Mesenchymal stem cell (in vitro differentiated cells and primary cell): Measurements from ENCODE around the gene SYTL3.

Experiments used
- DNase-seq: peaks from one replicate; pipeline ENCODE4 v3.0.0-alpha.2; 2013
- H2AFZ ChIP-seq: one replicate; pipeline ENCODE4 v1.6.1; 2013; ENCODE audit warnings: low read depth, mild to moderate bottlenecking, control low read depth, inconsistent platforms, low read length, moderate library complexity
- H2AK5ac ChIP-seq: 2 replicates; pipeline ENCODE4 v1.6.1; 2013; ENCODE audit warnings: low read length, moderate library complexity, mild to moderate bottlenecking, inconsistent platforms; ENCODE audit not compliant: severe bottlenecking
- H2BK120ac ChIP-seq: one replicate; pipeline ENCODE4 v1.6.1; 2013; ENCODE audit warnings: low read depth, mild to moderate bottlenecking, inconsistent platforms, low read length, moderate library complexity
- H2BK12ac ChIP-seq, 2 experiments: one replicate each; pipeline ENCODE4 v1.6.1; 2013; ENCODE audit warnings: inconsistent platforms in 2 of 2, low read length in 2 of 2, mild to moderate bottlenecking in 2 of 2, moderate library complexity in 2 of 2, control low read depth in 1 of 2
- H2BK15ac ChIP-seq: one replicate; pipeline ENCODE4 v1.6.1; 2013; ENCODE audit warnings: mild to moderate bottlenecking, low read depth, inconsistent platforms; ENCODE audit not compliant: poor library complexity, severe bottlenecking
- H2BK5ac ChIP-seq: 2 replicates; pipeline ENCODE4 v1.6.1; 2013; ENCODE audit warnings: low read depth, mild to moderate bottlenecking, low read length, control low read depth, inconsistent platforms; ENCODE audit not compliant: poor library complexity, severe bottlenecking
- H3K14ac ChIP-seq, 2 experiments: one replicate each; pipeline ENCODE4 v1.6.1; 2013; ENCODE audit warnings: inconsistent platforms in 2 of 2, low read length in 2 of 2, control low read depth in 1 of 2, mild to moderate bottlenecking in 1 of 2, moderate library complexity in 1 of 2
- H3K18ac ChIP-seq, 2 experiments: one replicate each; pipeline ENCODE4 v1.6.1; 2013; ENCODE audit warnings: inconsistent platforms in 2 of 2, low read length in 2 of 2, control low read depth in 1 of 2, low read depth in 1 of 2, mild to moderate bottlenecking in 1 of 2
- H3K23ac ChIP-seq, 2 experiments: one replicate each; pipeline ENCODE4 v1.6.1; 2013; ENCODE audit warnings: inconsistent platforms in 2 of 2, low read length in 2 of 2, mild to moderate bottlenecking in 2 of 2, moderate library complexity in 2 of 2, control low read depth in 1 of 2
- H3K27ac ChIP-seq: 2 replicates; pipeline ENCODE4 v1.5.1; 2013; ENCODE audit warnings: mild to moderate bottlenecking, moderate library complexity, low read length, control low read depth, inconsistent platforms; ENCODE audit not compliant: poor library complexity, severe bottlenecking
- H3K27me3 ChIP-seq, 2 experiments: 2 replicates each; pipeline versions ENCODE4 v1.6.1 to v1.7.0; 2013; ENCODE audit warnings: low read length in 2 of 2, mild to moderate bottlenecking in 2 of 2, moderate library complexity in 2 of 2, control low read depth in 1 of 2, inconsistent platforms in 1 of 2; ENCODE audit not compliant: control insufficient read depth in 1 of 2, insufficient read depth in 1 of 2
- H3K36me3 ChIP-seq, 2 experiments: 2 replicates each; pipeline versions ENCODE4 v1.6.1 to v1.7.0; 2013; ENCODE audit warnings: low read length in 2 of 2, control low read depth in 1 of 2, inconsistent platforms in 1 of 2, low read depth in 1 of 2, mild to moderate bottlenecking in 1 of 2; ENCODE audit not compliant: insufficient read depth in 2 of 2, control insufficient read depth in 1 of 2
- H3K4ac ChIP-seq, 2 experiments: one replicate each; pipeline ENCODE4 v1.6.1; 2013; ENCODE audit warnings: inconsistent platforms in 2 of 2, low read length in 2 of 2, mild to moderate bottlenecking in 2 of 2, moderate library complexity in 2 of 2, control low read depth in 1 of 2, low read depth in 1 of 2
- H3K4me1 ChIP-seq: 2 replicates; pipeline ENCODE4 v1.6.1; 2013; ENCODE audit warnings: low read depth, low read length, control low read depth; ENCODE audit not compliant: control insufficient read depth, insufficient read depth
- H3K4me2 ChIP-seq: 2 replicates; pipeline ENCODE4 v1.6.1; 2013; ENCODE audit warnings: low read length, mild to moderate bottlenecking, inconsistent platforms; ENCODE audit not compliant: poor library complexity, severe bottlenecking
- H3K4me3 ChIP-seq, 2 experiments: 2 replicates each; pipeline versions ENCODE4 v1.5.1 to v1.7.0; 2013; ENCODE audit warnings: low read length in 2 of 2, mild to moderate bottlenecking in 2 of 2, control low read depth in 1 of 2, low read depth in 1 of 2; ENCODE audit not compliant: insufficient read depth in 1 of 2
- H3K79me1 ChIP-seq: replicated peaks from 2 replicates; pipeline ENCODE4 v1.6.1; 2013; ENCODE audit warnings: mild to moderate bottlenecking, control low read depth, low read length, inconsistent platforms; ENCODE audit not compliant: poor library complexity, severe bottlenecking
- H3K9ac ChIP-seq: 2 replicates; pipeline ENCODE4 v1.7.0; 2013; ENCODE audit warnings: mild to moderate bottlenecking, low read length, moderate library complexity
- H3K9me3 ChIP-seq: 2 replicates; pipeline ENCODE4 v1.7.0; 2013; ENCODE audit warnings: mild to moderate bottlenecking, low read length; ENCODE audit not compliant: control insufficient read depth
- H4K8ac ChIP-seq: one replicate; pipeline ENCODE4 v1.6.1; 2013; ENCODE audit warnings: inconsistent platforms, mild to moderate bottlenecking, low read length, moderate library complexity
- H4K91ac ChIP-seq: one replicate; pipeline ENCODE4 v1.6.1; 2013; ENCODE audit warnings: mild to moderate bottlenecking, low read length, inconsistent platforms
- WGBS: methylation state at CpG from one replicate; pipeline ENCODE4 v1.1.7; 2013; ENCODE audit warnings: mixed read lengths; 5-methylcytosine and 5-hydroxymethylcytosine counted together

Gene SYTL3

DNA sequence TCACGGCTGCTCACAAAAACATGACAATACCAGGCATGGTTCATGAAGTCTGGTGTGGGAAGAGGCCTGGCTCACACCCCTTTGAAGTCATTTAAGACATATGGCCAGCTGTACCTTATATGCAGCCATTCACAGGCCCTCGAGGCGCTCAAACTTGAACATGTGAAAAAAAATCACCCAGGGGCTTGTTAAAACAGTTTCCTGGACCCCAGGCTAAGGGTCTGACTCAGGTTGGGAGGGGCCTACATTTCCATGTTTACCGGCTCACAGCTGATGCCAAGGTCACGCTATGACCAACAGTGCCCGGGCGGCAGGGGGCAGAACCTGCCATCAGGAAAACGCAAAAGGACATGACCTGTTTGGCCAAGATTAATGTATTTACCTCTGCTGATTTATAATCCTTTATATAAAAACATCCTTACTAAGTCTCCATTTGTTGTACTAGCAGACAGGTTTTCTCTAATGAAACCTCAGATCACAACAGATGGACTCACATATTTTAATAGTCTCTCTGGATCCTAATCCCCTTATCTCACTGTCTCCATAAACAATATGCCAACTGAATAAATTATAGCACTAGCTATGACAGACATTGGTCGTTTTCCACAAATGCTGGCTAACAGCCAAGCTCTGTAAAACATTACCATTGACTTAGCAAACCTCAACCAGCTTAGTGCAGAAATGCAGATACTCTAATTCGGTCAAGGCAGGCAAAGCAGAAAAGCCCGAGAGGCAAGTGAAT lies 149.4 kb downstream of the SYTL3 start:
- peaks cover 24% of the 10 kb centered on the region for H3K4me1 ChIP-seq
- no peak overlapping the region for H2AFZ ChIP-seq
- H2BK120ac ChIP-seq = no peak overlapping the region
- H4K91ac ChIP-seq = no peak overlapping the region
- H2AK5ac ChIP-seq = peak overlapping the region; percentile 75
- H2BK15ac ChIP-seq = no peak overlapping the region
- H3K27ac ChIP-seq = peak overlapping the region; percentile 22
- WGBS = 63% methylated on average over 9 of the region's 11 CpGs
- peak overlapping the region in 1 of 2 experiments; percentile 10 for H2BK12ac ChIP-seq
- peak overlapping the region in 1 of 2 experiments; percentile 40 for H3K4ac ChIP-seq
- H3K14ac ChIP-seq = no peak overlapping the region
- peaks cover 3% of the 10 kb centered on the region for H3K79me1 ChIP-seq
- H2BK5ac ChIP-seq = no peak overlapping the region
- H3K4me3 ChIP-seq = no peak overlapping the region
- H4K8ac ChIP-seq = no peak overlapping the region
- peak overlapping the region in 1 of 2 experiments; percentile 4 for H3K18ac ChIP-seq
- H3K36me3 ChIP-seq = peaks cover 0 to 2% of the 10 kb centered on the region in 2 experiments
- H3K4me2 ChIP-seq = no peak overlapping the region
- H3K27me3 ChIP-seq = no peaks in the 10 kb centered on the region
- H3K9me3 ChIP-seq = no peaks in the 10 kb centered on the region
- H3K9ac ChIP-seq = no peak overlapping the region
- H3K23ac ChIP-seq = no peak overlapping the region
- peak; percentile 66 for DNase-seq

DNA sequence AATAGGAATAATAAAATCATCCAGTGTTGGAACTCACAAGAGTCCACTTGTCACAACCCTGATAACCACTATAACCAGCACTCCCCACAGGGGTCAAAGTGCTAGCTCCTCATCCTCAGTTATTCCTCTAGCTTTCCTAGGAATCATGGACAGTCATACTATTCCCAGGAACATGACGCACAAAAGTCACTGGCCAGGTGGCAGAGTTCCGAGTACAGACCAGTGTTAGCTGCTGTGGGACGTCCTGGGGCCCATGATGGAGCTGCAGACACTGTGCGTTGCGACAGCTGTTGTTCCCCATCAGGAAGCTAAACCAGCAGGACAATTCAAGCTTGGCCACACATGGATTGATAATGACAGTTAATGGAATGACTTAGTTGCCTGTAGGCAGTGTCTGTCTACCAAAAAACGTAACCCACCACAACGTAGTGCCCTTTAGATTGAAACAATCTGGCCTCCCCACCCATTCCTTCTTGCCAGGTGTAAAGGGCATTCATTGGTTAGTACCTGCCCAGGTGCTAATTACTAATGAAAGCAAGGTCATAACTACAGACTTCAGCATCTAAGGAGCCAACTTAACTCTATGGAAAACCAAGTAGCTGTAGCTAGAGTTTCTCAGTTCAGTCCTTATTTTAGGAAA lies 151.9 kb downstream of the SYTL3 start:
- Histone ChIP-seq H2AFZ (no peak overlapping the region), H2BK5ac (no peak overlapping the region), H3K4me2 (no peak overlapping the region), H3K4ac (peak overlapping the region in 1 of 2 experiments; percentile 6), H4K91ac (no peak overlapping the region), H2AK5ac (no peak overlapping the region), H3K9ac (no peak overlapping the region), H3K27me3 (no peaks in the 10 kb centered on the region), H3K4me3 (no peak overlapping the region), H3K23ac (no peak overlapping the region), H2BK12ac (peak overlapping the region in 1 of 2 experiments; percentile 49), H3K4me1 (peaks cover 20% of the 10 kb centered on the region), H3K14ac (no peak overlapping the region), H3K18ac (no peak overlapping the region), H3K36me3 (no peaks in the 10 kb centered on the region), H2BK120ac (no peak overlapping the region), H3K79me1 (peaks cover 3% of the 10 kb centered on the region), H3K9me3 (no peaks in the 10 kb centered on the region), H4K8ac (no peak overlapping the region), H2BK15ac (no peak overlapping the region), H3K27ac (no peak overlapping the region)
- DNase-seq = no peak
- WGBS = 94% methylated on average over 7 of the region's 7 CpGs

DNA sequence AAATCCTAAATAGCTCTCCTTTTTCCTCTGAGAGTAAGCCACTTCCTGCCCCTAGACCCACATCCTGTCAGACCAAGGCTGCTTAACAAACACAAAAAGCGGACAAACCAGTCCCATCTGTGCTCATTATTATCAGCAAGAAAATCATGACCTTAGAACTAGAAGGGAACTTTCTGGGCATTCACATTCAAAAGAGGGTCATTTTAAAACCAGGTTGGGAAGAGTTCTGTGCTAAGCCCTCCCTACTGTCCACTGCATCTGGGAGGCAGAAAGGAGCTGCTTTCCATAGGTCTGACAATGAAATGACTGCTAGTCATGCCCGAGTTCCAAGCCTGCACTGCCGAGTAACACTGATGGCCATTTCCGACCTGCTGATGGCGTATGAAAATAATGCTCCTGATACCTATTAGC lies 153.9 kb downstream of the SYTL3 start:
- no peak overlapping the region for H2BK15ac ChIP-seq
- H3K36me3 ChIP-seq = peaks cover 0 to 5% of the 10 kb centered on the region in 2 experiments
- peak overlapping the region; percentile 49 for H3K27ac ChIP-seq
- H3K9ac ChIP-seq = no peak overlapping the region
- H3K23ac ChIP-seq = no peak overlapping the region
- peak overlapping the region; percentile 54 to 88 for H3K18ac ChIP-seq
- no peak overlapping the region for H3K4me2 ChIP-seq
- H2AK5ac ChIP-seq = no peak overlapping the region
- peak overlapping the region; percentile 70 for H4K91ac ChIP-seq
- peak overlapping the region in 1 of 2 experiments; percentile 64 for H3K4ac ChIP-seq
- peak overlapping the region; percentile 91 for H4K8ac ChIP-seq
- no peak overlapping the region for H2BK120ac ChIP-seq
- no peak overlapping the region for H3K4me3 ChIP-seq
- peaks cover 3% of the 10 kb centered on the region for H3K79me1 ChIP-seq
- no peaks in the 10 kb centered on the region for H3K9me3 ChIP-seq
- H3K4me1 ChIP-seq = peaks cover 27% of the 10 kb centered on the region
- H2BK5ac ChIP-seq = no peak overlapping the region
- no peak overlapping the region for H3K14ac ChIP-seq
- peak; percentile 53 for DNase-seq
- H2BK12ac ChIP-seq = peak overlapping the region in 1 of 2 experiments; percentile 49
- WGBS = 42% methylated on average over 3 of the region's 5 CpGs
- H3K27me3 ChIP-seq = no peaks in the 10 kb centered on the region
- no peak overlapping the region for H2AFZ ChIP-seq

DNA sequence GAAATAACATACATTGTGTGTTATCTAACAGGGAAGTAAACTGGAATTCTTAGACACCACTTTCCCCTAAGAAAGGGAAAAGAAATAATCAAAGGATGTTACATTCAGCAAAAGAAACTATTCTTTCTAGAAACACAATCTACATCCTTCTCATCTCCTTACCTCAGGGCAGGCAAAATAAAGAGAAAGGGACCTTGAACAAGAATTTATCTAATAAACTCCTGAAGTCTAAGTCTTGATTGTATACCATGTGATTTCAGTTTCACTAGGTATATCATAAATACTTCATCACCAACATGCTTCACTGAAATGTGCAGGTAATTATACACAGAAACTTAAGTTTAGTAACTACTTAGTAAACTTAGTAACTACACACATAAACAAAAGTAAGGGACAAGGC lies 154.4 kb downstream of the SYTL3 start:
- no peak for DNase-seq
- H3K9me3 ChIP-seq = no peaks in the 10 kb centered on the region

More for the DNA sequence above, 154.4 kb downstream of the SYTL3 start:
- H2BK120ac ChIP-seq = no peak overlapping the region
- no peak overlapping the region for H3K4me2 ChIP-seq
- no peak overlapping the region for H2AK5ac ChIP-seq
- H4K91ac ChIP-seq = no peak overlapping the region
- H3K4ac ChIP-seq = no peak overlapping the region
- H2BK12ac ChIP-seq = no peak overlapping the region
- peaks cover 0 to 5% of the 10 kb centered on the region in 2 experiments for H3K36me3 ChIP-seq
- no peak overlapping the region for H3K9ac ChIP-seq
- H3K14ac ChIP-seq = no peak overlapping the region
- H4K8ac ChIP-seq = no peak overlapping the region
- peaks cover 27% of the 10 kb centered on the region for H3K4me1 ChIP-seq
- no peak overlapping the region for H2BK5ac ChIP-seq
- H3K27me3 ChIP-seq = no peaks in the 10 kb centered on the region
- H2AFZ ChIP-seq = no peak overlapping the region
- H3K18ac ChIP-seq = no peak overlapping the region
- no peak overlapping the region for H2BK15ac ChIP-seq
- no peak overlapping the region for H3K4me3 ChIP-seq
- H3K79me1 ChIP-seq = peaks cover 3% of the 10 kb centered on the region
- no peak overlapping the region for H3K27ac ChIP-seq
- H3K23ac ChIP-seq = no peak overlapping the region
